Measurements from ENCODE around the gene QRSL1.

QRSL1 gene

GRCh38 chr6:106688177-106688951 lies 59.0 kb downstream of the QRSL1 start:
- H3K9me3 ChIP-seq (ENCODE audit: severe bottlenecking) = no peaks in the 10 kb centered on the region
- H3K4me3 ChIP-seq (ENCODE audit: low read depth, low read length) = no peak overlapping the region
- no peak for TF ChIP-seq CTCF (IDR thresholded peaks at IDR 0.05; ENCODE audit: low read depth, low read length)
- no peaks in the 10 kb centered on the region for H3K27me3 ChIP-seq (ENCODE audit: insufficient read depth, low read depth, severe bottlenecking)
- no peak for DNase-seq
- no peaks in the 10 kb centered on the region for H3K36me3 ChIP-seq
- no peak overlapping the region for H3K27ac ChIP-seq

- no peak overlapping the region for H3K27ac ChIP-seq
Measured at GRCh38 chr6:106692112-106692818, 62.9 kb downstream of the QRSL1 start.

GRCh38 chr6:106692819-106693208 lies 63.4 kb downstream of the QRSL1 start:
- H3K9me3 ChIP-seq (ENCODE audit: severe bottlenecking) = no peaks in the 10 kb centered on the region

More at GRCh38 chr6:106692112-106692818, 62.9 kb downstream of the QRSL1 start:
- Histone ChIP-seq H3K36me3 (no peaks in the 10 kb centered on the region), H3K27me3 (ENCODE audit: insufficient read depth, low read depth, severe bottlenecking) (no peaks in the 10 kb centered on the region), H3K9me3 (ENCODE audit: severe bottlenecking) (no peaks in the 10 kb centered on the region), H3K4me3 (ENCODE audit: low read depth, low read length) (no peak overlapping the region)
- peak; percentile 16 for DNase-seq
- no peak for TF ChIP-seq CTCF (IDR thresholded peaks at IDR 0.05; ENCODE audit: low read depth, low read length)

GRCh38 chr6:106693418-106693817 lies 64.0 kb downstream of the QRSL1 start:
- H3K27ac ChIP-seq = no peak overlapping the region
- H3K9me3 ChIP-seq (ENCODE audit: severe bottlenecking) = no peaks in the 10 kb centered on the region
- no peak for TF ChIP-seq CTCF (IDR thresholded peaks at IDR 0.05; ENCODE audit: low read depth, low read length)
- no peak overlapping the region for H3K4me3 ChIP-seq (ENCODE audit: low read depth, low read length)
- DNase-seq = no peak
- H3K36me3 ChIP-seq = no peaks in the 10 kb centered on the region
- H3K27me3 ChIP-seq (ENCODE audit: insufficient read depth, low read depth, severe bottlenecking) = no peaks in the 10 kb centered on the region

More at GRCh38 chr6:106692819-106693208, 63.4 kb downstream of the QRSL1 start:
- no peaks in the 10 kb centered on the region for H3K36me3 ChIP-seq
- no peaks in the 10 kb centered on the region for H3K27me3 ChIP-seq (ENCODE audit: insufficient read depth, low read depth, severe bottlenecking)
- no peak for TF ChIP-seq CTCF (IDR thresholded peaks at IDR 0.05; ENCODE audit: low read depth, low read length)
- H3K4me3 ChIP-seq (ENCODE audit: low read depth, low read length) = no peak overlapping the region
- H3K27ac ChIP-seq = no peak overlapping the region
- DNase-seq = no peak

GRCh38 chr6:106694343-106694742 lies 65.0 kb downstream of the QRSL1 start:
- Histone ChIP-seq H3K9me3 (ENCODE audit: severe bottlenecking) (no peaks in the 10 kb centered on the region), H3K4me3 (ENCODE audit: low read depth, low read length) (no peak overlapping the region), H3K27ac (no peak overlapping the region), H3K36me3 (no peaks in the 10 kb centered on the region), H3K27me3 (ENCODE audit: insufficient read depth, low read depth, severe bottlenecking) (no peaks in the 10 kb centered on the region)
- DNase-seq = no peak
- no peak for TF ChIP-seq CTCF (IDR thresholded peaks at IDR 0.05; ENCODE audit: low read depth, low read length)
